ENCODE measurements around the gene CCR5.
A peak's percentile ranks its signal among the peaks of the same experiment; 100 is the strongest.
"Not testable (repeated sequence)": the region's sequence is repeated elsewhere in the genome, so short reads cannot be mapped to it uniquely, and the experiment has no call there.

Gene CCR5

GRCh38 chr3:46370839-46371518, at the start of gene CCR5:
TSS of gene CCR5 (plus strand) at chr3:46370946. CDS start at chr3:46372903, 1,957 bp downstream.
- DNase-seq, result peak; percentile 39

DNA sequence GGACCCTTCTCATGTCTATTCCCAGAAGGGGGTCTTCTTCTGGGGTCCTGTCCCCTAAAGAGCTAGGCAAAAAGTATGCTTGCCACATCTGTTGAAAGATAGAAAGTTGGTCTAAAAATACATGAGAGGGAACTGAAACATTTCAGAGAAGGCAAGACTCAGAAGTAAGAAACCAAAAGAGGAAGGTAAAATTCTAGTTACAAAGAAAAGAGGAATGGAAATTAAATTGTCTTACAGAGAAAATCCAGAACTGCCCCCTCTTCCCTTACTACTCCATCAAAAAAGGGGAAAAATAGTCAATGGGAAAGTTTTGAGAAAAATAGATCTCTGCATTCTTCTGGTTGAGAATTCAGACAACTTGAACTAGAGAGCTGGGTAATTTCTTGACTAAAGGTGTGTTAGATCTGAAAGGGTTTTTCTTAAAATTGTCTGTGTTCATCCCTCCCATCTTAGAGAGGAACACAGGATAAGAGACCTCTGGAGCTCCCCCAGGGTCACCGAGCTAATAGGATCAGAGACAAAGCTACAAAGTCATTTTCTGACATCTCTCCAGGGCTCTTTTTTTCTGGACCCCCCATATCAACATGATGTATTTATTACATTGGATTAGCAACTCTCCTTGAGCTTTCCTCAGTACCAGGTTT, 49.2 kb upstream of the CCR5 start:
- DNase-seq, result no peak

- no peak for DNase-seq
These were observed 46.7 kb upstream of the CCR5 start for GRCh38 chr3:46324036-46324435.

- no peak for DNase-seq
These were observed 45.0 kb upstream of the CCR5 start for GRCh38 chr3:46325645-46326300.

DNA sequence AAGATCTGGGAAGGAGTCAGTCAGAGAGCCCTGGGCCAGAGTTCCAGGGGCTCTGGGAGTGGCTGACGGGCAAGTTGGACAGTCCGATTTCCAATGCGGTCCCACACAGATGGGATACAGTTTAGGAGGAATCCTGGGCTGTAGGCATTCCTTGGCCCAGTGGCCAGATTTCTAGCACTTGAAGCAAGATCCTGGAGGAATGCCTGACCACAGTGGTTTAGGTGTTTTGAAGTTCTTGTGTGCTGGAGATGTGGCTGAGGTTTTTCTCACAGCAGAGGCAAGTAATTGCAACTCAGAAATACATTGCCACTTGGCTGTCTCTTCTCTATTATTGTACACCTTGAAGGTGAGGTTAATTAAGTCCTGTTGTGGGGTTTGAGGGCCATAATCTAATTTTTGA, 40.1 kb upstream of the CCR5 start:
- not testable (repeated sequence) for DNase-seq

DNA sequence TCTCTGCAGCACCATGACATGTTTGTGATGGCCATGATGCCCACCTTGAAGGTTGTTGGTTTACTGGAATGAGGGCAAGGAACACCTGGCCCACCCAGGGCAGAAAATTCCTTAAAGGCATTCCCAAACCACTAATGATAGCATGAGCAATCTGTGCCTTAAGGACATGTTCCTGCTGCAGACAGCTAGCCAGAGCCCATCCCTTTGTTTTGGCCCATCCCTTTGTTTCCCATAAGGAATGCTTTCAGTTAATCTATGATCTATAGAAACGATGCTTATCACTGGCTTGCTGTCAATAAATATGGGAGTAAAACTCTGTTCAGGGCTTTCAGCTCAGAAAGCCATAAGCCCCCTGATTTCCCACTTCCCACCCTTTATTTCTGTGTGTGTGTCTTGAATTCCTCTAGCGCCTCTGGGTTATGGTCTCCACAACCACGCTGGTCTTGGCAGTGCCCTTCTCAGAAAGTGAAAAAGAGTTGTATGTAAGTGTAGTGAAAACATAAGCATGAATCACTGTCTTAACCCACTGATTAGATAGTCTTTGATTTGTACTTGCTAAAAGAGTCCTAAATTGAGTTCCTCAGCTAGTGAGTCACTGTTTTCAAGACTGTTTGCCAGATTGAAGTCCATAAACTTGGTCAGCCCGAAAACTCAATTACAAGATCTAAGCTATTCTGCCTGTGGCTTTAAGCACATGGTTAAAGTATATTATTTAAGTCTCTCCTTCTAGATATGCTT, 35.8 kb upstream of the CCR5 start:
- peak; percentile 26 for DNase-seq

DNA sequence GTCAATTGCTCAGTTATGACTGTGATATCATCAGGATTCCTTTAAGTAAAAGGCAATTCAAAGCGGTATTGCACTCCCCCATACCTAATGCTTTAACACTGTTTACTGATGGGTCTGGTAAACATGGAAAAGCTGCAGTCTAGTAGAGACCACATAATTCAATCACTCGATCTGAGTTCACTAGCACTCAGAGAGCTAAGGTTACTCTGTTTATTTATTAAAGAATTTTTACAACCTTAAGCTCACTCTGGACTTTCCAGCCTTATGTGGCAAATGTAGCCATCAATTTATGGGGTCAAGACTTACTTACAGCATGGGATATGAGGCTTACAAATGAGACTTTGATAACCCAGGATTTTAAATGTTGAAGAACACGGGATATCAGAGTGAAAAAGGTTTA, 35.2 kb upstream of the CCR5 start:
- no peak for DNase-seq

- no peak for DNase-seq
These were observed 32.8 kb upstream of the CCR5 start for GRCh38 chr3:46337911-46338310.

DNA sequence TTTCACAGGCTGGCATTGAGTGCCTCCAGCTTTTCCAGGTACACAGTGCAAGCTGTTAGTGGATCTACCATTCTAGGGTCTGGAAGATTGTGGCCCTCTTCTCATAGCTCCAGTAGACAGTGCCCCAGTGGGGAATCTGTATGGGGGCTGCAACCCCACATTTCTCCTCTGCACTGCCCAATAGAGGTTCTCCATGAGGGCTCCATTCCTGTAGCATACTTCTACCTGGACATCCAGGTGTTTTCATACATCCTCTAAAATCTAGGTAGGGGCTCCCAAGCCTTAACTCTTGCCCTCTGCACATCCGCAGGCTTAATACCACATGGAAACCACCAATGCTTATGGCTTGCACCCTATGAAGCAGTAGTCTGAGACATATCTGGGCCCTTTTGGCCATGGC, 31.9 kb upstream of the CCR5 start:
- no peak for DNase-seq

- no peak for DNase-seq
These were observed 26.3 kb upstream of the CCR5 start for GRCh38 chr3:46344476-46344875.

DNA sequence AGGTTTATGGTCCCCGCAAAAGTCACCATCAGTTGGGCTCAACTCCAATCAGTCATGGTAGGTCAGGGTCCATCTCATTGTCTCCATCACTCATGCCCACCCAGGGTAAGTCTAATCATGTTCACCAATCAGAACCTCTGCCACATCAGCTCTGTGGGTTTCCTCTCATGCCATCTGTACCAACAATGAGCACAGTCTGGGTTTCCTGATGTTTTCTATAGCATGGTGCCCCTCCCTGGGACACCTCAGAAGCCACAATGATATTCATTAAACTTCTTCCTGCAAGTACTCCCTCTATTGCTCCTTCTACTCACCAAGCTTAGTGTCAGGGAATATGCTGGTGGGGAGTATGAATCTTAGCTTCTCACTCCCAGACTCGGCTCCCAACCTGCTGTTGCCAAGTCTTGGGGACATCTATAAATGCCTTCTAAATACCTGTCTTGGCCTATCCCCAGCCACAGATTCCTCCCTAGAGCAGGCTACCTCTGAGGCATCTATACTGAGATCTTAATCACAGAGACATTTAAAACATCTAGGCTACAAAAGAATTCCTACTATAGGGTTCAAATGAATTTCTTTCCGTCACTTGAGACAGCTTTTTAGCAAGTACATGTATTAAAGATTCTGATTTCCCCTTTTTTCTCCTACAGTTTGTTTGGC, 21.8 kb upstream of the CCR5 start:
- no peak for DNase-seq

- no peak for DNase-seq
These were observed 21.1 kb upstream of the CCR5 start for GRCh38 chr3:46349484-46350261.

DNA sequence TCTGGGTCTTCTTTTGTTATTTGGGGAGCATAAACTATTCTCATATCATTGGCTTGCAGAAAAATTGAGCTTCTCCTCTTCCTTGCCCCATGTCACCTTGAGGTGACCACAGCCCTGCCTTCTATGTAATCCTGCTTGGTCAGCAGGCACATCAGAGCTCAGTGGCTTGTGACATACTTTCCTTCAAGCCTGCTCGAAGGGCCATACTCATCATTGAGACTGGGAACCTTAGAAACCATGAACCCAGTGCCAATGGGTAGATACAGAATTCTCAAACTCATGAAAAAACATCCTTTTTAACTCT, 20.5 kb upstream of the CCR5 start:
- no peak for DNase-seq

- DNase-seq, result no peak
These were observed 19.1 kb upstream of the CCR5 start for GRCh38 chr3:46351646-46352045.

DNA sequence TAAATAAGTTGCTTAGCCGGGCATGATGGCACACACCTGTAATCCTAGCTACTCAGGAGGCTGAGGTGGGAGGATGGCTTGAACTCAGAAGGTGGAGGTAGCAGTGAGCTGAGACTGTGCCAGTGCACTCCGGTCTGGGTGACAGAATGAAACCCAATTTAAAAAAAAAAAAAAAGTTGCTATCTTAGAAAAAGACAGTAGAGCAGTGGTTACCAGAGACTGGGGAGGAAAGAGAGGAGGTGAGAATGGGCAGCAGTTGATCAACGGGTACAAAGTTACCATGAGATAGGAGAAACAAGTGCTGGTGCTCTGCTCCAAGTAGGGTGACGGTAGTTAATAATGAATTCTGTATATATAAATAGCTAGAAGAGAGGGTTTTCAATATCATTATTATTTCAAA, 17.7 kb upstream of the CCR5 start:
- no peak for DNase-seq

GRCh38 chr3:46353647-46354410, 16.9 kb upstream of the CCR5 start, which contains the start of gene CCR2:
TSS of gene CCR2 (plus strand) at chr3:46354111. CDS start at chr3:46357528, 3,417 bp downstream.
- DNase-seq, result peak; percentile 56

DNA sequence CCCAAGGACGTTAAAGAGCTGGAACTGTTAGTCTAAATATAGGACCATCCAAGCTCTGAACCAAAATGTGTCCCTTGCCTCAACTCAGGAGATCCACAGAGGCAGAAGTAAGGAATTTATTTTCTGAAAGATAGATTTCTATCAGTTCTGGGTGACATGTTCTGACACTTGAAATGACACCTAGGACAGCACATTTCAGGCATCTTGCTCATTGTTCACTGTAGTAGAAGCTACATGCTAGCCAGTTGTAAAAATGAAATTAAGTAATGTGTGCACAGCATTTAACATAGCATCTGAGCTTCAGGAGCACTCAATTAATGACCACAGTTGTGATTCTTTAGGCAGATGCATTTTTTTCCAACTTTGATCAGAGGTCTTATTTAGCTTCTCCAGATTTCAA, 16.3 kb upstream of the CCR5 start:
- DNase-seq, result no peak

DNA sequence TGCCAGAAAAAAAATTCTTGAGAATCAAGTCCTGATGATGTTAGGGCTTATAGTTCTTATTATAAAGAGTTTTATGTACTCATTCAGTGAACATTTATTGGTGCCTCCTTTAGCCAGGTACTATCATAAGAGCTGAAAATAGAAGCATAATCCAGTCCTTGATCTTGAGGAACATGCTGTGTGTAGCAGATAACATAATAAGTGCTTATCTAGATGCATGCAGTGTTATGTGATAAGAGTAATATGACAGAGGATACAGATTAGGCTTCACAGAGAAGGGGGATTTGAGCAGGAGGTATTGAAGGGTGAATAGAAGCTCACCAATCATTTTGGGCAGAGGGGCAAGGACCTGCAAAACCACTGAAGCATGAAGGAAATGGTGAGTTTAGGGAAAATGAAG, 15.8 kb upstream of the CCR5 start:
- no peak for DNase-seq

DNA sequence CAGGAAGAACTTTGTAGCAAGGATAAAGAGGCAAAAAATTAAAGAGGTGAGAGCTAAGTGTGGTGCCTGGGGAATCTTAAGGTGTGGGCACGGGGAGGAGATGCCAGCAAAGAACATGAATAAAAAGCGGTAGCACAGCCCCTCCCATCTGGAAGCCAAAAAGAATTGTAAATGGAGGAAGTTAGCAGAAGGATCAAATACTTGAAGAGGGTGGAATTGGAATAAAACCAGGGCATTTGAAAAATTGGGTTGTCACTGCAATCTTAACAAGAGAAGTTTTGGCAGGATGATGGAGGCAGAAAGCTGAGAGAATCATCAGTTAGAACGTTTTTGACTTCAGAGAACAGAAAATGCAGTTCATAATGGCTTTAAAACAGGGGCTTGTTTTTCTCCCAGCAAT, 14.5 kb upstream of the CCR5 start:
- DNase-seq, result no peak

GRCh38 chr3:46356909-46357308, 13.8 kb upstream of the CCR5 start:
- DNase-seq, result no peak

DNA sequence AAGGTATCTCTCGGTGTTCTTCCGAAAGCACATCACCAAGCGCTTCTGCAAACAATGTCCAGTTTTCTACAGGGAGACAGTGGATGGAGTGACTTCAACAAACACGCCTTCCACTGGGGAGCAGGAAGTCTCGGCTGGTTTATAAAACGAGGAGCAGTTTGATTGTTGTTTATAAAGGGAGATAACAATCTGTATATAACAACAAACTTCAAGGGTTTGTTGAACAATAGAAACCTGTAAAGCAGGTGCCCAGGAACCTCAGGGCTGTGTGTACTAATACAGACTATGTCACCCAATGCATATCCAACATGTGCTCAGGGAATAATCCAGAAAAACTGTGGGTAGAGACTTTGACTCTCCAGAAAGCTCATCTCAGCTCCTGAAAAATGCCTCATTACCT, 12.3 kb upstream of the CCR5 start:
- DNase-seq, result no peak
